IMR-90 (cell line): ENCODE data around the gene GFPT1.

ENCODE experiments used
- CEBPB ChIP-seq: IDR thresholded peaks from 2 replicates; pipeline ENCODE4 v1.6.1; 2012; ENCODE audit warnings: low read depth, low read length, improper control_type of control experiment
- CTCF ChIP-seq: conservative IDR thresholded peaks from 2 replicates; pipeline ENCODE4 v1.5.1; 2012; ENCODE audit warnings: mild to moderate bottlenecking, low read depth, low read length, improper control_type of control experiment
- FOS ChIP-seq: fragments of 150-350 bp; IDR thresholded peaks from 2 replicates; pipeline ENCODE4 v1.6.1; 2016; ENCODE audit warnings: low read depth, low read length
- MAFK ChIP-seq: IDR thresholded peaks from 2 replicates; pipeline ENCODE4 v1.6.1; 2012; ENCODE audit warnings: low read depth, low read length, improper control_type of control experiment
- MXI1 ChIP-seq: IDR thresholded peaks from 2 replicates; pipeline ENCODE4 v1.6.1; 2012; ENCODE audit warnings: low read depth, mild to moderate bottlenecking, low read length, moderate library complexity, borderline replicate concordance
- NFE2L2 ChIP-seq: fragments of 150-350 bp; IDR thresholded peaks from 2 replicates; pipeline ENCODE4 v1.6.1; 2016; ENCODE audit warnings: low read depth, mild to moderate bottlenecking, low read length
- POLR2A ChIP-seq: IDR thresholded peaks from 2 replicates; pipeline ENCODE4 v1.6.1; 2012; ENCODE audit warnings: mild to moderate bottlenecking, low read depth, low read length
- RAD21 ChIP-seq: IDR thresholded peaks from 2 replicates; pipeline ENCODE4 v1.6.1; 2012; ENCODE audit warnings: low read length, improper control_type of control experiment
- RCOR1 ChIP-seq: IDR thresholded peaks from 2 replicates; pipeline ENCODE4 v1.6.1; 2012; ENCODE audit warnings: mild to moderate bottlenecking, low read length, improper control_type of control experiment; ENCODE audit not compliant: insufficient replicate concordance
- RFX5 ChIP-seq: IDR thresholded peaks from 2 replicates; pipeline ENCODE4 v1.8.0; 2012; ENCODE audit warnings: low read depth, mild to moderate bottlenecking, low read length, moderate library complexity
- SMC3 ChIP-seq: fragments of 150-350 bp; IDR thresholded peaks from 2 replicates; pipeline ENCODE4 v1.6.1; 2016; ENCODE audit warnings: low read depth, mild to moderate bottlenecking, antibody characterized with exemption, low read length, moderate library complexity
- TF ChIP-seq, protein P1 (sequence below): fragments of 150-350 bp; IDR thresholded peaks from 2 replicates; pipeline ENCODE4 v1.6.1; 2016; ENCODE audit warnings: low read depth, mild to moderate bottlenecking, low read length, moderate library complexity, borderline replicate concordance

DNA sequence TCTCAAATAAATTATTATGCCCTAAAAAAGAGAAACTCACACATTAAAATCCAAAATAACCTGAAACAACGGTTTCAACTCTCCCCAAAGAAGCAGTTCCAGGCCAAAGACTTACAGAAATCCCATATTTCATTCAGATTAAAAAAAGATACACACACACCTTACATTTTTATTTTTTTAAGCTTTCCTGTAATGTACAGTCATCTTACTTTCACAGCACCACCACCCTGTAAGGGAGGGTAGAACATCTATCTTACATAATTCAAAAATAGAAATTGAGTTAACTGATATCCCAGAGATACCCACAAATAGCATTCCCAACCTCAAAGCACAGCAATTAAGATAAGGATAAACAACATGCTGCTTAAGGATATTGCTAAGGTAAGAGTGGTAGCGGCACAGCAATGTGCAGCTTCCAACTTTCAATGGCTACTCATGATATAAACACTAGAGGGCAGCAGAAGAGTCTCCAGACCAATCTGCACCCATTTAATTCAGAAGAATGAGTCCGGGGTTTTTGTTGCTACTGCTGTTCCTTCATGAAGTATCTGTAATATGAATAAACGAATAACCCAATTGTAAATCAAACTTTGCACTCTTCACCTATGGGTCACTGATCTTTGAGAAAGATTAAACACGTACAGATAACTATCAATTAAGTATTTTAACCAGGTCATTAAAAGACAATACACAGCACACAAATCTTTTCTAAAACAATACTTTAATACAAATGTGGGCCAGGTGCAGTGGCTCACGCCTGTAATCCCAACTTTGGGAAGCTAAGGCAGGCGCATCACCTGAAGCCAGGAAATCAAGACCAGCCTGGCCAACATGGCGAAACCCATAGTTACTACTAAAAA, 11.3 kb downstream of the GFPT1 start:
- TF ChIP-seq RCOR1 (no peak), CTCF (peak; percentile 52), SMC3 (no peak; the same call in 1 of the 2 replicates), POLR2A (no peak), MAFK (no peak), CEBPB (no peak), RAD21 (peak; percentile 55), NFE2L2 (no peak), MXI1 (no peak), RFX5 (no peak), FOS (no peak)
- TF ChIP-seq, protein P1, sequence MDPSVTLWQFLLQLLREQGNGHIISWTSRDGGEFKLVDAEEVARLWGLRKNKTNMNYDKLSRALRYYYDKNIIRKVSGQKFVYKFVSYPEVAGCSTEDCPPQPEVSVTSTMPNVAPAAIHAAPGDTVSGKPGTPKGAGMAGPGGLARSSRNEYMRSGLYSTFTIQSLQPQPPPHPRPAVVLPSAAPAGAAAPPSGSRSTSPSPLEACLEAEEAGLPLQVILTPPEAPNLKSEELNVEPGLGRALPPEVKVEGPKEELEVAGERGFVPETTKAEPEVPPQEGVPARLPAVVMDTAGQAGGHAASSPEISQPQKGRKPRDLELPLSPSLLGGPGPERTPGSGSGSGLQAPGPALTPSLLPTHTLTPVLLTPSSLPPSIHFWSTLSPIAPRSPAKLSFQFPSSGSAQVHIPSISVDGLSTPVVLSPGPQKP = no peak
